NCI-H446 treated with DMSO at 0.1 percent for 48 hours (cell line): Measurements from ENCODE around the gene OR6P1.

Experiments
- DNase-seq: peaks from one replicate; lab custom pipeline; 2025; lab: John Stamatoyannopoulos, UW

Gene OR6P1

DNA sequence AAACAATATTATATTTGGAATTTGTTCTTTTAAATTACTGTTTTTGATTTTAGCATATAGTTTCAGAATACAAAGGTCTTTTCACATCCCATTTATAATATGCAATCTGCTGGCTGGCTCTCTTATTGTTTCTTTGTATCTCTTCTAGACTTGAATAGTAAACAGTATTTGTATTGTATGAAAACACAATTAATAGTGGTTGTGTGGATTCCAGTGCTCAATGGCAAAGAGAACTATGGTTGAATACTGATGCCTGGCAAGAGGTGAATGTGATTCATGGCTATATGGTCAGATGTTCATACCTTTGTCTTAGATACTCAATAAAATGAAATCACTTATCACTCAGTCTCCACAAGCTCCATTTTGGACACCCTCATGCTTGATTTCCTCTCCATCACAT, 53.4 kb downstream of the OR6P1 start:
- no peak for DNase-seq
